GM18502 (cell line): ENCODE measurements around the gene EPS8L2.
"Not testable (repeated sequence)": the region's sequence is repeated elsewhere in the genome, so short reads cannot be mapped to it uniquely, and the experiment has no call there.

Experiments
- ATAC-seq: cut with Tn5 transposase; IDR thresholded peaks from one replicate; pipeline ENCODE4 v1.9.1; 2021; ENCODE audit warnings: mild to moderate bottlenecking; ENCODE audit not compliant: unreplicated experiment, poor library complexity

Gene EPS8L2

GRCh38 chr11:723120-723883 lies 17.3 kb downstream of the EPS8L2 start:
- ATAC-seq = no peak

GRCh38 chr11:724049-724777 lies 18.2 kb downstream of the EPS8L2 start:
- ATAC-seq = no peak

GRCh38 chr11:724778-725386 lies 18.9 kb downstream of the EPS8L2 start:
- ATAC-seq = no peak

- ATAC-seq = no peak
Observed at GRCh38 chr11:725624-726202, 19.7 kb downstream of the EPS8L2 start.

GRCh38 chr11:726278-727220 lies 20.5 kb downstream of the EPS8L2 start:
- ATAC-seq = no peak

- ATAC-seq = no peak
Observed at GRCh38 chr11:727281-727701, 21.3 kb downstream of the EPS8L2 start.

GRCh38 chr11:727859-728748 lies 22.1 kb downstream of the EPS8L2 start:
- peak; percentile 50 for ATAC-seq

- ATAC-seq = no peak
Observed at GRCh38 chr11:728901-729491, 23.0 kb downstream of the EPS8L2 start.

GRCh38 chr11:729492-730074 lies 23.6 kb downstream of the EPS8L2 start:
- ATAC-seq = no peak

GRCh38 chr11:733072-733471 lies 27.0 kb downstream of the EPS8L2 start:
- no peak for ATAC-seq

- not testable (repeated sequence) for ATAC-seq
Observed at GRCh38 chr11:734541-734940, 28.5 kb downstream of the EPS8L2 start.

GRCh38 chr11:737366-737765 lies 31.3 kb downstream of the EPS8L2 start:
- ATAC-seq = no peak

- ATAC-seq = not testable (repeated sequence)
Observed at GRCh38 chr11:737899-738298, 31.9 kb downstream of the EPS8L2 start.

GRCh38 chr11:742156-742546 lies 36.1 kb downstream of the EPS8L2 start:
- ATAC-seq = no peak

- no peak for ATAC-seq
Observed at GRCh38 chr11:742571-743201, 36.7 kb downstream of the EPS8L2 start.

GRCh38 chr11:745428-745827 lies 39.4 kb downstream of the EPS8L2 start:
- no peak for ATAC-seq

- peak; percentile 34 for ATAC-seq
Observed at GRCh38 chr11:746289-747157, 40.5 kb downstream of the EPS8L2 start.
